ENCODE measurements around the gene KLHL29. TPM values are rescaled to one million over a fixed set of nuclear protein-coding genes. Genes with fewer than 3 reads are reported as not detected.

Gene KLHL29
- total and polyA plus RNA-seq, 2 of the 13 experiments (the other 11 are each of a cell fraction or from before 2014, with no cell fraction given) = 0.01 TPM; not detected in 1

DNA sequence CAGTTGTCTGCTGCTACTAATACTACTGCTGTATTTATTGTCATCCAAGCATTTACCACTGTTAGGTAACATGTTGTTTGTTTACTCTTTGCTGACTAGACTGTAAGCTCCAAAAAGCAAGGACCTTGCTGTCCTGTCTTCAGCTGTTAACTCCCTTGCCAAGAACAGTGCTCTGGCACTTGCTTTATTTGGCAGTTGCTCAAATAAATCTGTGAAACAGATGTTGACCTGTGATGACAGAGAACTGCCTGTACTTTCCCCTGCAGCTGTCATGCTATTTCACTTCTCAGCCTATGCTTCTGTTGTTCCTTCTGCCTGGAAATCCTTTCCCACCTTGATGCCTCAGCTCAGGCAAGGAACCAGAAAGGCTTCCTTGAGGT, 360.7 kb downstream of the KLHL29 start (continued):
- TF ChIP-seq, protein P1, sequence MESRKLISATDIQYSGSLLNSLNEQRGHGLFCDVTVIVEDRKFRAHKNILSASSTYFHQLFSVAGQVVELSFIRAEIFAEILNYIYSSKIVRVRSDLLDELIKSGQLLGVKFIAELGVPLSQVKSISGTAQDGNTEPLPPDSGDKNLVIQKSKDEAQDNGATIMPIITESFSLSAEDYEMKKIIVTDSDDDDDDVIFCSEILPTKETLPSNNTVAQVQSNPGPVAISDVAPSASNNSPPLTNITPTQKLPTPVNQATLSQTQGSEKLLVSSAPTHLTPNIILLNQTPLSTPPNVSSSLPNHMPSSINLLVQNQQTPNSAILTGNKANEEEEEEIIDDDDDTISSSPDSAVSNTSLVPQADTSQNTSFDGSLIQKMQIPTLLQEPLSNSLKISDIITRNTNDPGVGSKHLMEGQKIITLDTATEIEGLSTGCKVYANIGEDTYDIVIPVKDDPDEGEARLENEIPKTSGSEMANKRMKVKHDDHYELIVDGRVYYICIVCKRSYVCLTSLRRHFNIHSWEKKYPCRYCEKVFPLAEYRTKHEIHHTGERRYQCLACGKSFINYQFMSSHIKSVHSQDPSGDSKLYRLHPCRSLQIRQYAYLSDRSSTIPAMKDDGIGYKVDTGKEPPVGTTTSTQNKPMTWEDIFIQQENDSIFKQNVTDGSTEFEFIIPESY (CRISPR knock-in tag; IDR thresholded peaks at IDR 0.05) = no peak
- TF ChIP-seq ZNF264 (CRISPR knock-in tag; IDR thresholded peaks at IDR 0.05) = no peak
- TF ChIP-seq REPIN1 (CRISPR knock-in tag; IDR thresholded peaks at IDR 0.05; ENCODE audit: borderline replicate concordance, low read depth) = no peak
- TF ChIP-seq ZNF224 (CRISPR knock-in tag; IDR thresholded peaks at IDR 0.05) = no peak
- TF ChIP-seq AGO1 (IDR thresholded peaks at IDR 0.05; ENCODE audit: low read depth, low read length, poor library complexity, severe bottlenecking) = no peak
- no peak for TF ChIP-seq ZNF263 (CRISPR knock-in tag; IDR thresholded peaks at IDR 0.05)
- TF ChIP-seq RNF2 (conservative IDR thresholded peaks at IDR 0.05; ENCODE audit: low read depth) = no peak
- peak; percentile 74 for TF ChIP-seq MAFF (IDR thresholded peaks at IDR 0.05; ENCODE audit: low read depth, low read length)
- no peak for TF ChIP-seq ELF1 (CRISPR knock-in tag; IDR thresholded peaks at IDR 0.05)

DNA sequence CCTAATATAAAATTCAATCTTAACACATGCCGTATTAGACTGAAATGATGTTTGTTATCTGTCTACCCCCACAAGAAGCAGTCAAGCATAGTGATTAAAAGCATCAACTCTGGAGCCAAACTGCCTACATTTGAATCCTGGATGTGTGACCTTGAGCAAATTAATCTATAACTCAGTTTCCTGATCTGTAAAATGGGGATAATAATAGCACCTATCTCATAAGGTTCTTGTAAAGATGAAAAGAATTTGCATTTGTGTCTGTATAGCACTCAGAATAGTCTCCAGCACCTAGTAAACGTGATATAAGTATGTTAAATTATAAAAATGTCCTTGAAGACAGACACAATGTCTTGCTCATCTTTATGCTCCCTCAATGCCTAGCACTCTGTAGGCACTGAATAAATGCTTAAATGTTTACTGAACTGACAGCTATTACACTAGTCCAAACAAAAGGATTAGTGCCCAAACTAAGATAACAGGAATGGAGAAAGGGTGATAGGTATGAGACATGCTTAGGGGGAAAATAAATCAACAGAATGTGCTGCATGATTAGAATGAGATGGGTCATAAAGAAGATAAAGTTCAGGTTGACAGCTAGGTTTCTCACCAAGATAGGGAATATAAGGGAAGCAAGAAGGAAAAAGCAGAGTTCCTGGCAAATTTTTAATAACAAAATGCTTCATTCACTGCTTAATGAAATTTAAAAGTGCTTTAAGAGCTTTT, 361.3 kb downstream of the KLHL29 start:
- ATAC-seq = no peak
- no peaks in the 10 kb centered on the region for H3K4me1 ChIP-seq (ENCODE audit: insufficient read depth, low read length)
- H3K27me3 ChIP-seq (ENCODE audit: control insufficient read depth in 1 of 2, insufficient read depth in 2 of 2, low read length in 2 of 2) = no peaks in the 10 kb centered on the region
- peak; percentile 12 for FAIRE-seq
- no peaks in the 10 kb centered on the region for H3K9me3 ChIP-seq (ENCODE audit: low read length)
- H4K20me1 ChIP-seq (ENCODE audit: insufficient read depth, low read length) = no peaks in the 10 kb centered on the region
- H3K36me3 ChIP-seq (replicated peaks in 1 of 2; ENCODE audit: control insufficient read depth in 1 of 2, insufficient read depth in 2 of 2, low read length in 2 of 2) = no peaks in the 10 kb centered on the region; a peak in 1 of 5 replicates
- H3K9ac ChIP-seq (ENCODE audit: insufficient read depth, low read depth, low read length) = no peak overlapping the region
- intact Hi-C loops (cut with micrococcal nuclease; ENCODE audit: unreplicated experiment) (no loop called here), in situ Hi-C loops (cut with HindIII; ENCODE audit: extremely low pct_ligation_motif_present, low pct_unique_long_range_greater_than_20kb) (no loop called here)
- POLR2A ChIA-PET = no interaction called here
- CTCF ChIA-PET (ENCODE audit: low intra/inter-chr PET ratio, low total read pairs) = no interaction called here
- no peak overlapping the region for H3K27ac ChIP-seq (ENCODE audit: extremely low read length, insufficient read depth, low read length)
- DNase-seq (ENCODE audit: low spot score) = no peak
- no peak overlapping the region for H3K4me2 ChIP-seq (ENCODE audit: low read depth, low read length)
- H2AFZ ChIP-seq (ENCODE audit: low read length) = no peak overlapping the region
- H3K79me2 ChIP-seq (ENCODE audit: insufficient read depth, low read length) = no peaks in the 10 kb centered on the region
- BruUV-seq (replicated peaks) = no TSS peak
- 96% methylated on average over 2 of the region's 2 CpGs for WGBS (ENCODE audit: low lambda C conversion rate)
- TF ChIP-seq LCORL (IDR thresholded peaks at IDR 0.05) = no peak
- TF ChIP-seq LCORL (CRISPR knock-in tag; IDR thresholded peaks at IDR 0.05) = no peak
- TF ChIP-seq ZNF629 (CRISPR knock-in tag; conservative IDR thresholded peaks at IDR 0.05) = peak; percentile 75
- no peak overlapping the region for H3K4me3 ChIP-seq (replicated peaks in 1 of 3; ENCODE audit: insufficient read depth in 1 of 3, low read depth in 2 of 3, low read length in 3 of 3)

Data from HepG2 (cell line).